ENCODE data around the gene JAKMIP3.

- TF ChIP-seq EP300 (IDR thresholded peaks at IDR 0.05) (no peak), CTCF (IDR thresholded peaks at IDR 0.05) (no peak), POLR2A (IDR thresholded peaks at IDR 0.05) (no peak), POLR2AphosphoS5 (IDR thresholded peaks at IDR 0.05) (no peak)
Observed at GRCh38 chr10:132041340-132041739, 24.4 kb upstream of the JAKMIP3 start.
